Lung (tissue), 12 donors: ENCODE measurements around the gene MT1M. TPM values are rescaled to one million over a fixed set of nuclear protein-coding genes. Genes with fewer than 3 reads are reported as not detected.

ENCODE experiments used
- ATAC-seq: fragments of 200-7000 bp; cut with Tn5 transposase; one replicate; pipeline ENCODE4 v1.9.1; 2020; ENCODE audit warnings: moderate number of reproducible peaks; ENCODE audit not compliant: insufficient read depth, low FRiP score
- DNase-seq, 3 donors: peaks; one replicate each; pipeline ENCODE4 v3.0.0-alpha.2; 2013 to 2017
- H3K27ac ChIP-seq, 2 donors: one replicate each; pipeline ENCODE4 v1.5.1; 2013; ENCODE audit warnings: mild to moderate bottlenecking in 2 of 2, moderate library complexity in 2 of 2, control low read depth in 1 of 2, inconsistent platforms in 1 of 2, low read depth in 1 of 2, low read length in 1 of 2
- H3K27me3 ChIP-seq, 3 donors: one replicate each; pipeline ENCODE4 v1.5.1; 2013; ENCODE audit warnings: low read length in 2 of 3; ENCODE audit not compliant: control insufficient read depth in 3 of 3, insufficient read depth in 3 of 3
- H3K36me3 ChIP-seq, 4 donors: one replicate each; pipeline ENCODE4 v1.5.1; 2013; ENCODE audit warnings: low read length in 4 of 4, mild to moderate bottlenecking in 1 of 4, moderate library complexity in 1 of 4; ENCODE audit not compliant: control insufficient read depth in 4 of 4, insufficient read depth in 4 of 4
- H3K4me1 ChIP-seq, 5 donors: one replicate each; pipeline ENCODE4 v1.5.1; 2013; ENCODE audit warnings: low read length in 5 of 5, mild to moderate bottlenecking in 2 of 5, moderate library complexity in 1 of 5; ENCODE audit not compliant: control insufficient read depth in 5 of 5, insufficient read depth in 5 of 5
- H3K4me3 ChIP-seq: one replicate; pipeline ENCODE4 v1.5.1; 2013; ENCODE audit warnings: mild to moderate bottlenecking, control low read depth, moderate library complexity
- H3K9ac ChIP-seq, 2 donors: one replicate each; pipeline ENCODE4 v1.5.1; 2013; ENCODE audit warnings: low read length in 2 of 2, control low read depth in 1 of 2; ENCODE audit not compliant: insufficient read depth in 1 of 2
- H3K9me3 ChIP-seq, 4 donors: one replicate each; pipeline ENCODE4 v1.5.1; 2013; ENCODE audit warnings: low read length in 3 of 4, mild to moderate bottlenecking in 1 of 4, moderate library complexity in 1 of 4; ENCODE audit not compliant: control insufficient read depth in 4 of 4, insufficient read depth in 3 of 4
- CTCF ChIP-seq: IDR thresholded peaks from 2 replicates; pipeline ENCODE4 v1.5.1; 2012; ENCODE audit warnings: mild to moderate bottlenecking; ENCODE audit errors: control extremely low read depth, extremely low read depth
- WGBS, 2 donors: extraction: QIAGEN DNeasy Blood & Tissue Kit; methylation state at CpG; one replicate each; pipeline ENCODE4 v1.1.7; 2013; 5-methylcytosine and 5-hydroxymethylcytosine counted together
- polyA plus RNA-seq, 2 donors: library from polyadenylated mRNA; stranded (reverse); fragments of 200-250 nt; gene quantifications; one replicate each; pipeline ENCODE4 v1.2.1, GENCODE V29; 2013
- total RNA-seq, 2 donors: library from RNA; depleted of rRNA in 1 of 2; stranded (reverse); fragments of >200 nt in 1 of 2; gene quantifications; one replicate each; pipeline ENCODE4 v1.2.1, GENCODE V29; 2014 to 2021
- donor health status: control.
- donor health status: control.
- donor health status: Bipolar disorder and iron deficiency.
- donor health status: healthy.
- donor health status: DM: yes; HTN: yes; CAD: no.

Gene MT1M
- total and polyA plus RNA-seq, 4 donors, result 0.88 to 251 (median 43.5) TPM

GRCh38 chr16:56633535-56633934 is 1.1 kb downstream of the MT1M start:
- TF ChIP-seq CTCF, result no peak
- DNase-seq (no peak), ATAC-seq (no peak)
- Histone ChIP-seq H3K27me3 (peaks cover 0 to 82% (median 70%) of the 10 kb centered on the region in 3 donors), H3K27ac (no peak overlapping the region), H3K9me3 (peaks cover 0 to 10% (median 0%) of the 10 kb centered on the region in 4 donors), H3K4me3 (no peak overlapping the region), H3K9ac (no peak overlapping the region), H3K36me3 (no peaks in the 10 kb centered on the region), H3K4me1 (peaks cover 0 to 13% (median 0%) of the 10 kb centered on the region in 5 donors)
- whole genome bisulfite sequencing, 2 donors, result 31 to 68% methylated on average over 7 of the region's 7 CpGs

GRCh38 chr16:56634715-56635440 is 2.4 kb downstream of the MT1M start:
- peaks cover 0 to 17% (median 5%) of the 10 kb centered on the region in 5 donors for H3K4me1 ChIP-seq
- ATAC-seq (no peak), DNase-seq (no peak)
- H3K9ac ChIP-seq, result no peak overlapping the region
- H3K4me3 ChIP-seq, result no peak overlapping the region
- H3K36me3 ChIP-seq, result no peaks in the 10 kb centered on the region
- 28 to 35% methylated on average over 47 of the region's 47 CpGs for WGBS, 2 donors
- peaks cover 0 to 8% (median 0%) of the 10 kb centered on the region in 4 donors for H3K9me3 ChIP-seq
- peaks cover 0 to 89% (median 83%) of the 10 kb centered on the region in 3 donors for H3K27me3 ChIP-seq
- TF ChIP-seq CTCF, result no peak
- no peak overlapping the region for H3K27ac ChIP-seq

- ATAC-seq, result no peak
- Histone ChIP-seq H3K36me3 (no peaks in the 10 kb centered on the region), H3K4me3 (no peak overlapping the region), H3K27me3 (peaks cover 0 to 89% (median 85%) of the 10 kb centered on the region in 3 donors), H3K4me1 (peaks cover 0 to 17% (median 5%) of the 10 kb centered on the region in 5 donors), H3K27ac (no peak overlapping the region), H3K9me3 (peaks cover 0 to 8% (median 0%) of the 10 kb centered on the region in 4 donors), H3K9ac (no peak overlapping the region)
- DNase-seq, result no peak
- TF ChIP-seq CTCF, result no peak
- 12 to 23% methylated on average over 40 of the region's 40 CpGs for WGBS, 2 donors
These were observed 3.0 kb downstream of the MT1M start for GRCh38 chr16:56635441-56635967.
